ENCODE results near the gene BEST1. TPM values are rescaled to one million over a fixed set of nuclear protein-coding genes. Genes with fewer than 3 reads are reported as not detected.

The BEST1 gene
- total and polyA plus RNA-seq, 2 experiments from 2014 or later: 0.27 to 0.34 TPM

- Histone ChIP-seq H3K4me3 (no peak overlapping the region), H3K36me3 (peaks cover 7% of the 10 kb centered on the region), H3K4me1 (ENCODE audit: low read depth) (peaks cover 36% of the 10 kb centered on the region), H3K9me3 (ENCODE audit: low read depth) (no peaks in the 10 kb centered on the region), H3K27ac (no peak overlapping the region), H3K27me3 (no peaks in the 10 kb centered on the region)
- TF ChIP-seq, protein P1, sequence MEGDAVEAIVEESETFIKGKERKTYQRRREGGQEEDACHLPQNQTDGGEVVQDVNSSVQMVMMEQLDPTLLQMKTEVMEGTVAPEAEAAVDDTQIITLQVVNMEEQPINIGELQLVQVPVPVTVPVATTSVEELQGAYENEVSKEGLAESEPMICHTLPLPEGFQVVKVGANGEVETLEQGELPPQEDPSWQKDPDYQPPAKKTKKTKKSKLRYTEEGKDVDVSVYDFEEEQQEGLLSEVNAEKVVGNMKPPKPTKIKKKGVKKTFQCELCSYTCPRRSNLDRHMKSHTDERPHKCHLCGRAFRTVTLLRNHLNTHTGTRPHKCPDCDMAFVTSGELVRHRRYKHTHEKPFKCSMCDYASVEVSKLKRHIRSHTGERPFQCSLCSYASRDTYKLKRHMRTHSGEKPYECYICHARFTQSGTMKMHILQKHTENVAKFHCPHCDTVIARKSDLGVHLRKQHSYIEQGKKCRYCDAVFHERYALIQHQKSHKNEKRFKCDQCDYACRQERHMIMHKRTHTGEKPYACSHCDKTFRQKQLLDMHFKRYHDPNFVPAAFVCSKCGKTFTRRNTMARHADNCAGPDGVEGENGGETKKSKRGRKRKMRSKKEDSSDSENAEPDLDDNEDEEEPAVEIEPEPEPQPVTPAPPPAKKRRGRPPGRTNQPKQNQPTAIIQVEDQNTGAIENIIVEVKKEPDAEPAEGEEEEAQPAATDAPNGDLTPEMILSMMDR (IDR thresholded peaks at IDR 0.05; ENCODE audit: low read depth, low read length): no peak
- DNase-seq (ENCODE audit: low read depth in 1 of 2, low spot score in 1 of 2): peak in 1 of 2 donors; percentile 89
Observed at GRCh38 chr11:61969838-61970662, 19.9 kb downstream of the BEST1 start.

- Histone ChIP-seq H3K4me1 (ENCODE audit: low read depth) (peaks cover 27% of the 10 kb centered on the region), H3K27me3 (no peaks in the 10 kb centered on the region), H3K27ac (peak overlapping the region; percentile 79), H3K9me3 (ENCODE audit: low read depth) (no peaks in the 10 kb centered on the region), H3K4me3 (no peak overlapping the region), H3K36me3 (no peaks in the 10 kb centered on the region)
- TF ChIP-seq, protein P1 (IDR thresholded peaks at IDR 0.05; ENCODE audit: low read depth, low read length): no peak
- peak; percentile 90 to 100 for DNase-seq (ENCODE audit: low read depth in 1 of 2, low spot score in 1 of 2)
Observed at GRCh38 chr11:61971248-61972111, 21.3 kb downstream of the BEST1 start.

GRCh38 chr11:61972112-61972671, 22.0 kb downstream of the BEST1 start:
- Histone ChIP-seq H3K4me1 (ENCODE audit: low read depth) (peaks cover 27% of the 10 kb centered on the region), H3K27ac (peak overlapping the region; percentile 79)

DNA sequence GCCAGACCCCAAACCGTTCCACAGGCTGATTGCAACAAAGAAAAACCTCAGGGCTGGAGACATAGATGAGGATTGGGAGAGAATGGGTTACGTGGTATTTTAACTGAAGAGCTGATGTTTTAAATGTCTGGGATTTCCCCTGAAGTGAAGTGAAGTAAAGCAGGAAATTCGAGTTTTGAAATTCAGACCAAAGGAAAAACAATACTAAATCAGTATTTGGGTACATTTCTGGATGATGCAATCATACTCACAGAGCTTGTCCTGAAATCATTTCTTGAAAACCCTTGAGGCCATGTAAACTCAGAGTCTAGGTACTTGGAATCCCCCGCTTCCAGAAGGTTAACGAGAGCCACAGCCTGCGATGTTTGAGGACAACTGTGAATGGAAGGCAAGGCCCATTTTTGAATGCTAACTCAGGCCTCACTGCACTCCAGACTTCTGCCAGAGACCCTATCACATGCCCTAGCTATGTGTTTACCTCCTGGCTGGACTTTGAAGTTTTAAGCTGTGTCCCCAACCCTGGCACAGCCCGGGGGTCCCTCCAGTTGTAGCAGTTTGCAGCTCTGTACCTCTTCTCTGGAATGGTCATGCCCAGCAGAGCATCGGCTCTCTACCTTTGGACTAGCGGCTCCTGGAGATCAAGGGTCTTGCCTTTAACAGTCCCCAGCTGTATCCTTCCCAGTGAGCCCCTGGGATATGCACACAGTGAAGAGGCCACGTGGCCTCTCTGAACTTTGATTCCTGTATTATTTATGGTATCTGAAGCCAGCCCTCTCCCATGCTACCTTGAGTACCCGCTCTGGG, 22.7 kb downstream of the BEST1 start:
- TF ChIP-seq, protein P1 (IDR thresholded peaks at IDR 0.05; ENCODE audit: low read depth, low read length): no peak
- no peaks in the 10 kb centered on the region for H3K9me3 ChIP-seq (ENCODE audit: low read depth)
- H3K4me3 ChIP-seq: no peak overlapping the region
- DNase-seq (ENCODE audit: low read depth in 1 of 2, low spot score in 1 of 2): peak in 1 of 2 donors; percentile 97
- H3K27me3 ChIP-seq: no peaks in the 10 kb centered on the region
- no peaks in the 10 kb centered on the region for H3K36me3 ChIP-seq
- H3K4me1 ChIP-seq (ENCODE audit: low read depth): peaks cover 27% of the 10 kb centered on the region
- H3K27ac ChIP-seq: peak overlapping the region; percentile 79

More at GRCh38 chr11:61972112-61972671, 22.0 kb downstream of the BEST1 start:
- H3K36me3 ChIP-seq: no peaks in the 10 kb centered on the region
- no peak for DNase-seq (ENCODE audit: low read depth in 1 of 2, low spot score in 1 of 2)
- TF ChIP-seq, protein P1 (IDR thresholded peaks at IDR 0.05; ENCODE audit: low read depth, low read length): no peak
- no peaks in the 10 kb centered on the region for H3K9me3 ChIP-seq (ENCODE audit: low read depth)
- H3K4me3 ChIP-seq: no peak overlapping the region
- no peaks in the 10 kb centered on the region for H3K27me3 ChIP-seq

Measured in cardiac muscle cell (in vitro differentiated cells and primary cell).